Activated B cell treated with CpG ODN at 0.5 μM for 24 hours (primary cell): Measurements from ENCODE around the gene IRF1. TPM values are rescaled to one million over a fixed set of nuclear protein-coding genes. Genes with fewer than 3 reads are reported as not detected.

Experiments
- ATAC-seq: fragments of 200-7000 bp; cut with Tn5 transposase; one replicate; pipeline ENCODE4 v1.10.0; 2021; ENCODE audit warnings: low read depth, mild to moderate bottlenecking, moderate library complexity
- CTCF ChIA-PET: fragments of 350-600 bp; sonication (Branson Sonifier 250); formaldehyde crosslinking; loops from one replicate; lab custom pipeline; 2021; ENCODE audit warnings: antibody characterized with exemption; lab: Charles Lee
- POLR2A ChIA-PET: fragments of 350-600 bp; sonication (Branson Sonifier 250); formaldehyde crosslinking; loops from one replicate; lab custom pipeline; 2021; ENCODE audit warnings: antibody characterized with exemption; lab: Charles Lee
- DNase-seq: peaks from one replicate; pipeline ENCODE4 v3.0.0; 2022
- H3K27ac Mint-ChIP-seq: one replicate; pipeline ENCODE4 v1.8.0; 2020; ENCODE audit warnings: mixed read lengths
- H3K27me3 Mint-ChIP-seq: one replicate; pipeline ENCODE4 v1.8.0; 2021; ENCODE audit warnings: mixed read lengths
- H3K36me3 Mint-ChIP-seq: one replicate; pipeline ENCODE4 v1.8.0; 2021; ENCODE audit warnings: low read depth, mixed read lengths
- H3K4me1 Mint-ChIP-seq: one replicate; pipeline ENCODE4 v1.8.0; 2021; ENCODE audit warnings: mixed read lengths
- H3K4me3 Mint-ChIP-seq: one replicate; pipeline ENCODE4 v1.8.0; 2020; ENCODE audit warnings: mild to moderate bottlenecking, mixed read lengths
- H3K9me3 Mint-ChIP-seq: one replicate; pipeline ENCODE4 v1.8.0; 2020; ENCODE audit warnings: mixed read lengths
- CTCF ChIP-seq: fragments of 200-600 bp; IDR thresholded peaks from one replicate; pipeline ENCODE4 v1.8.0; 2022; ENCODE audit warnings: antibody characterized with exemption, mild to moderate bottlenecking
- intact Hi-C: fragments of 100-400 bp; cut with micrococcal nuclease; formaldehyde crosslinking; loops from one replicate; pipeline ENCODE4 v1.15.1; 2024
- total RNA-seq: library from RNA; stranded (reverse); gene quantifications from 2 replicates; pipeline ENCODE4 v1.2.3, GENCODE V29; 2022

The IRF1 gene
- total RNA-seq, 1 donor from 2014 or later = 134 TPM

- peaks cover 13% of the 10 kb centered on the region for H3K4me1 Mint-ChIP-seq
- no peak for DNase-seq
- POLR2A ChIA-PET = interaction anchor here (0.6 to 1.6 kb wide), 3 partner anchors 9 to 1722 kb away, joined by 3 to 11 read pairs (median 3); no protein-coding TSS in a partner anchor
- no peak for ATAC-seq
- CTCF ChIA-PET = interaction anchor here (0.6 to 12.1 kb wide), 9 partner anchors 10 to 489 kb away, joined by 3 to 253 read pairs (median 4); no protein-coding TSS in a partner anchor
- H3K9me3 Mint-ChIP-seq = no peaks in the 10 kb centered on the region
- H3K36me3 Mint-ChIP-seq = no peaks in the 10 kb centered on the region
- H3K27me3 Mint-ChIP-seq = no peaks in the 10 kb centered on the region
- H3K27ac Mint-ChIP-seq = no peak overlapping the region
- H3K4me3 Mint-ChIP-seq = no peak overlapping the region
- intact Hi-C loops = loop anchor here (1.0 kb wide), 2 partner anchors 21 to 315 kb away; no protein-coding TSS in a partner anchor
- no peak for TF ChIP-seq CTCF
These were observed 15.1 kb upstream of the IRF1 start for GRCh38 chr5:132505641-132506040.

GRCh38 chr5:132504746-132505145 is 14.2 kb upstream of the IRF1 start:
- intact Hi-C loops = loop anchor here (5.0 kb wide), 3 partner anchors 37 to 363 kb away; partner anchors contain the start of genes GDF9, SLC22A4 and UQCRQ
- no peak for DNase-seq
- no peaks in the 10 kb centered on the region for H3K36me3 Mint-ChIP-seq
- H3K27me3 Mint-ChIP-seq = no peaks in the 10 kb centered on the region
- no peak overlapping the region for H3K27ac Mint-ChIP-seq
- H3K9me3 Mint-ChIP-seq = no peaks in the 10 kb centered on the region
- no peak overlapping the region for H3K4me3 Mint-ChIP-seq
- no peak for TF ChIP-seq CTCF
- ChIA-PET POLR2A (no interaction called here), CTCF (interaction anchor here (1.0 to 12.1 kb wide), 5 partner anchors 23 to 315 kb away, joined by 3 to 253 read pairs (median 6); no protein-coding TSS in a partner anchor)
- H3K4me1 Mint-ChIP-seq = peaks cover 20% of the 10 kb centered on the region
- ATAC-seq = no peak

GRCh38 chr5:132503244-132503643 is 12.7 kb upstream of the IRF1 start:
- Mint-ChIP-seq H3K36me3 (no peaks in the 10 kb centered on the region), H3K27ac (no peak overlapping the region), H3K27me3 (no peaks in the 10 kb centered on the region), H3K4me1 (peaks cover 28% of the 10 kb centered on the region), H3K4me3 (no peak overlapping the region), H3K9me3 (no peaks in the 10 kb centered on the region)
- DNase-seq = no peak
- CTCF ChIA-PET = interaction anchor here (1.5 to 12.1 kb wide), 2 partner anchors 115 to 265 kb away, joined by 4 to 253 read pairs; no protein-coding TSS in a partner anchor
- no peak for TF ChIP-seq CTCF
- POLR2A ChIA-PET = interaction anchor here (1.0 kb wide), 1 partner anchor 108 kb away, joined by 3 read pairs; no protein-coding TSS in a partner anchor
- intact Hi-C loops = loop anchor here (5.0 kb wide), 3 partner anchors 36 to 364 kb away; partner anchors contain the start of genes GDF9, SLC22A4 and UQCRQ
- no peak for ATAC-seq

GRCh38 chr5:132501961-132502931 is 11.7 kb upstream of the IRF1 start:
- intact Hi-C loops = loop anchor here (1.0 to 5.0 kb wide), 12 partner anchors 35 to 437 kb away; partner anchors contain the start of genes GDF9, SLC22A4 and UQCRQ
- no peak for DNase-seq
- H3K4me1 Mint-ChIP-seq = peaks cover 32% of the 10 kb centered on the region
- H3K4me3 Mint-ChIP-seq = no peak overlapping the region
- ATAC-seq = no peak
- no peaks in the 10 kb centered on the region for H3K27me3 Mint-ChIP-seq
- POLR2A ChIA-PET = interaction anchor here (1.0 to 8.8 kb wide), 5 partner anchors 13 to 115 kb away, joined by 3 to 163 read pairs (median 34); partner anchors contain the start of gene IRF1
- TF ChIP-seq CTCF = no peak
- no peaks in the 10 kb centered on the region for H3K36me3 Mint-ChIP-seq
- no peaks in the 10 kb centered on the region for H3K9me3 Mint-ChIP-seq
- H3K27ac Mint-ChIP-seq = peak overlapping the region; percentile 35
- CTCF ChIA-PET = interaction anchor here (1.5 to 12.1 kb wide), 11 partner anchors 13 to 317 kb away, joined by 4 to 253 read pairs (median 24); partner anchors contain the start of gene IRF1
